B cell (primary cell): ENCODE data around the gene HACD4. TPM values are rescaled to one million over a fixed set of nuclear protein-coding genes. Genes with fewer than 3 reads are reported as not detected.
A peak's percentile ranks its signal among the peaks of the same experiment; 100 is the strongest.

ENCODE experiments used
- ATAC-seq: fragments of 200-7000 bp; cut with Tn5 transposase; one replicate; pipeline ENCODE4 v1.10.0; 2021; ENCODE audit warnings: low read depth, mild to moderate bottlenecking, moderate number of reproducible peaks, moderate library complexity
- CTCF ChIA-PET: fragments of 350-600 bp; sonication (Branson Sonifier 250); formaldehyde crosslinking; loops from one replicate; lab custom pipeline; 2021; ENCODE audit warnings: antibody characterized with exemption, inconsistent platforms; lab: Charles Lee
- POLR2A ChIA-PET: fragments of 350-600 bp; sonication (Branson Sonifier 250); formaldehyde crosslinking; loops from one replicate; lab custom pipeline; 2021; ENCODE audit warnings: antibody characterized with exemption; lab: Charles Lee
- DNase-seq: peaks from one replicate; pipeline ENCODE4 v3.0.0; 2013
- H2AFZ ChIP-seq: 2 replicates; pipeline ENCODE4 v1.6.1; 2012; ENCODE audit warnings: mild to moderate bottlenecking, low read depth, low read length; ENCODE audit not compliant: insufficient read depth, poor library complexity, severe bottlenecking
- H3K27ac ChIP-seq, 2 donors: 1 replicate in 1 of 2; 2 replicates in 1 of 2; pipeline ENCODE4 v1.5.1; 2012 to 2013; ENCODE audit warnings: low read length in 2 of 2, mild to moderate bottlenecking in 2 of 2, moderate library complexity in 1 of 2
- H3K27me3 ChIP-seq, 4 experiments: fragments of 200-600 bp in 1 of 4; sonication (generic) in 1 of 4; replicated peaks in 1 of 4; 1 replicate in 2 of 4; 2 replicates in 2 of 4; pipeline versions ENCODE4 v1.6.1 to v1.7.0; 2013 to 2016; ENCODE audit warnings: low read length in 3 of 4, mild to moderate bottlenecking in 2 of 4, mixed read lengths in 1 of 4, moderate library complexity in 1 of 4; ENCODE audit not compliant: insufficient read depth in 4 of 4, control insufficient read depth in 3 of 4; ENCODE audit errors: control extremely low read depth in 1 of 4
- H3K36me3 ChIP-seq, 2 experiments: replicated peaks in 1 of 2; 1 replicate in 1 of 2; 2 replicates in 1 of 2; pipeline versions ENCODE4 v1.6.1 to v1.7.1; 2013; ENCODE audit warnings: low read length in 1 of 2; ENCODE audit not compliant: insufficient read depth in 2 of 2, control insufficient read depth in 1 of 2; ENCODE audit errors: control extremely low read depth in 1 of 2, extremely low read depth in 1 of 2
- H3K4me1 ChIP-seq, 2 donors: fragments of 200-600 bp in 1 of 2; sonication (generic) in 1 of 2; 1 replicate in 1 of 2; 2 replicates in 1 of 2; pipeline versions ENCODE4 v1.5.1 to v1.6.1; 2013 to 2017; ENCODE audit warnings: low read length in 2 of 2; ENCODE audit not compliant: control insufficient read depth in 2 of 2, insufficient read depth in 2 of 2
- H3K4me2 ChIP-seq: replicated peaks from 2 replicates; pipeline ENCODE3; 2012; ENCODE audit warnings: mild to moderate bottlenecking, low read depth, low read length; ENCODE audit not compliant: poor library complexity, severe bottlenecking
- H3K4me3 ChIP-seq, 5 experiments: fragments of 200-600 bp in 1 of 5; sonication (generic) in 1 of 5; 1 replicate in 3 of 5; 2 replicates in 2 of 5; pipeline versions ENCODE4 v1.5.1 to v1.7.0; 2011 to 2016; ENCODE audit warnings: low read length in 4 of 5, mild to moderate bottlenecking in 4 of 5, low read depth in 2 of 5, control low read depth in 1 of 5, moderate library complexity in 1 of 5; ENCODE audit not compliant: insufficient read depth in 1 of 5; ENCODE audit errors: control extremely low read depth in 1 of 5, extremely low read depth in 1 of 5
- H3K79me2 ChIP-seq: fragments of 200-600 bp; sonication (generic); one replicate; pipeline ENCODE4 v1.6.0; 2016; ENCODE audit warnings: low read length; ENCODE audit not compliant: control insufficient read depth, insufficient read depth
- H3K9ac ChIP-seq: fragments of 200-600 bp; sonication (generic); 2 replicates; pipeline ENCODE4 v1.6.1; 2017; ENCODE audit warnings: mild to moderate bottlenecking, low read length, moderate library complexity
- H3K9me3 ChIP-seq, 3 donors: one replicate each; pipeline versions ENCODE4 v1.6.1 to v1.7.1; 2013; ENCODE audit warnings: low read length in 2 of 3; ENCODE audit not compliant: control insufficient read depth in 2 of 3, insufficient read depth in 1 of 3; ENCODE audit errors: control extremely low read depth in 1 of 3
- H4K20me1 ChIP-seq: 2 replicates; pipeline ENCODE4 v1.6.0; 2012; ENCODE audit warnings: mild to moderate bottlenecking, low read length; ENCODE audit not compliant: insufficient read depth, control insufficient read depth, poor library complexity, severe bottlenecking
- H3K27ac Mint-ChIP-seq: one replicate; pipeline ENCODE4 v1.8.0; 2021; ENCODE audit warnings: mixed read lengths
- H3K27me3 Mint-ChIP-seq: one replicate; pipeline ENCODE4 v1.8.0; 2021; ENCODE audit warnings: mixed read lengths
- H3K4me1 Mint-ChIP-seq: one replicate; pipeline ENCODE4 v1.8.0; 2021; ENCODE audit warnings: mixed read lengths
- H3K4me3 Mint-ChIP-seq: one replicate; pipeline ENCODE4 v1.8.0; 2021; ENCODE audit warnings: mixed read lengths
- H3K9me3 Mint-ChIP-seq: one replicate; pipeline ENCODE4 v1.8.0; 2022; ENCODE audit warnings: mixed read lengths; ENCODE audit not compliant: insufficient read depth
- EZH2 ChIP-seq: IDR thresholded peaks from 2 replicates; pipeline ENCODE4 v1.6.1; 2012; ENCODE audit warnings: borderline replicate concordance, low read depth, mild to moderate bottlenecking, moderate library complexity, low read length; ENCODE audit not compliant: insufficient read depth, poor library complexity, severe bottlenecking
- WGBS: methylation state at CpG from one replicate; pipeline ENCODE4 v1.1.5; 2013; ENCODE audit warnings: missing lambda C conversion rate; ENCODE audit not compliant: insufficient coverage; 5-methylcytosine and 5-hydroxymethylcytosine counted together
- intact Hi-C: fragments of 100-400 bp; cut with micrococcal nuclease; formaldehyde crosslinking; loops from one replicate; pipeline ENCODE4 v1.10.0; 2022
- polyA plus RNA-seq: library from polyadenylated mRNA; depleted of rRNA; stranded (reverse); fragments of >200 nt; gene quantifications from 2 replicates; pipeline ENCODE4 v1.2.3, GENCODE V29; 2012
- total RNA-seq, 2 donors: library from RNA; stranded (reverse); fragments of 120-200 nt in 1 of 2; gene quantifications; 1 replicate in 1 of 2; 2 replicates in 1 of 2; pipeline versions ENCODE4 v1.2.3 to v1.2.4, GENCODE V29; 2013 to 2022
- TF ChIP-seq, protein P1 (sequence below): fragments of 200-600 bp; IDR thresholded peaks from one replicate; pipeline ENCODE4 v1.8.0; 2022; ENCODE audit warnings: antibody characterized with exemption, mild to moderate bottlenecking

HACD4 gene
- total and polyA plus RNA-seq, 2 donors (not counting 1 experiment from before 2014, with no cell fraction given): 3.9 to 4.5 TPM

DNA sequence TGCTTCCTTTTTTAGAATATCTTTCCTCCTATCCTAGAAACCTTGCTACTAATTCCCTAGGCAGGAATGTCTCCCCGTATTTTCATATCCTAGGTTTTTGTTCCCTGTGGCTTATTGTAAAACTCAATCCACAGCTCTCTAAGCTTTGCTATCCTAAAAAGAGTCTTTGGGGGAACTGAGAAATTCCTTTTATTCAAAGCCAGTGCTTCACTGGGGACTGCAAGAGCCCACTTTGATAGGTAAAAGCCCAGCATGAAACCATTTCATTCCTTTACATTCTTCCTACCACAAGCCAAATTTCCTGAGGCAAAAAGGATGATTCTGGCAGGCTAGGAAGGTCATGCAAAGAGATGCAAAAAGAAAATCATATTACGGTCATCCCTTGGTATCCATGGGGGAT, 5.8 kb upstream of the HACD4 start:
- Histone ChIP-seq H3K4me2 (no peak overlapping the region), H3K9me3 (no peaks in the 10 kb centered on the region), H2AFZ (no peak overlapping the region), H3K4me3 (no peak overlapping the region), H4K20me1 (no peaks in the 10 kb centered on the region), H3K27ac (no peak overlapping the region), H3K9ac (no peak overlapping the region), H3K36me3 (no peaks in the 10 kb centered on the region), H3K27me3 (no peaks in the 10 kb centered on the region), H3K4me1 (peaks cover 0 to under 1% of the 10 kb centered on the region in 2 donors), H3K79me2 (no peaks in the 10 kb centered on the region)
- Mint-ChIP-seq H3K9me3 (no peaks in the 10 kb centered on the region), H3K27ac (no peak overlapping the region), H3K4me3 (no peak overlapping the region), H3K4me1 (peaks cover 5% of the 10 kb centered on the region), H3K27me3 (no peaks in the 10 kb centered on the region)
- ChIA-PET CTCF (interaction anchor here (1.4 kb wide), 1 partner anchor 96 kb away, joined by 3 read pairs; no protein-coding TSS in a partner anchor), POLR2A (no interaction called here)
- DNase-seq (no peak), ATAC-seq (no peak)
- 100% methylated on average over 1 of the region's 2 CpGs for WGBS
- TF ChIP-seq, protein P1, sequence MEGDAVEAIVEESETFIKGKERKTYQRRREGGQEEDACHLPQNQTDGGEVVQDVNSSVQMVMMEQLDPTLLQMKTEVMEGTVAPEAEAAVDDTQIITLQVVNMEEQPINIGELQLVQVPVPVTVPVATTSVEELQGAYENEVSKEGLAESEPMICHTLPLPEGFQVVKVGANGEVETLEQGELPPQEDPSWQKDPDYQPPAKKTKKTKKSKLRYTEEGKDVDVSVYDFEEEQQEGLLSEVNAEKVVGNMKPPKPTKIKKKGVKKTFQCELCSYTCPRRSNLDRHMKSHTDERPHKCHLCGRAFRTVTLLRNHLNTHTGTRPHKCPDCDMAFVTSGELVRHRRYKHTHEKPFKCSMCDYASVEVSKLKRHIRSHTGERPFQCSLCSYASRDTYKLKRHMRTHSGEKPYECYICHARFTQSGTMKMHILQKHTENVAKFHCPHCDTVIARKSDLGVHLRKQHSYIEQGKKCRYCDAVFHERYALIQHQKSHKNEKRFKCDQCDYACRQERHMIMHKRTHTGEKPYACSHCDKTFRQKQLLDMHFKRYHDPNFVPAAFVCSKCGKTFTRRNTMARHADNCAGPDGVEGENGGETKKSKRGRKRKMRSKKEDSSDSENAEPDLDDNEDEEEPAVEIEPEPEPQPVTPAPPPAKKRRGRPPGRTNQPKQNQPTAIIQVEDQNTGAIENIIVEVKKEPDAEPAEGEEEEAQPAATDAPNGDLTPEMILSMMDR: no peak
- TF ChIP-seq EZH2: no peak
- intact Hi-C loops: loop anchor here (10.0 kb wide), 2 partner anchors 58 to 352 kb away; partner anchors contain the start of gene FOCAD

DNA sequence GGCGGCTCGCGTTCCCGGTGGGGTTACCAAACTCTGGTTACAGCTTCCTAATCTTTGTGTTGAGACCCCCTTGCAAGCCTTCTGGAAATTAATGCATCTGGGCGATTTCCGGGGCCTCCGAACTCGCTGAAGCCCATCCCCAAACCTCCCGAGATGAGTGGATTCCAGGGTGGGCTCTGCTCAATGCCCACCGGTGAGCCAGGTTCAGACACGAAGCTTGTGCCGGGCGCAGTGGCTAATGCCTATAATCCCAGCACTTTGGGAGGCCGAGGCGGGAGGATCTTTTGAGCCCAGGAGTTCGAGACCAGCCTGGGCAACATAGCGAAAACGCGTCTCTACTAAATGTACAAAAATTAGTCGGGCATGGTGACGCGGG, 356 bp upstream of the HACD4 start:
- H3K9me3 Mint-ChIP-seq: no peaks in the 10 kb centered on the region
- no peaks in the 10 kb centered on the region for H3K79me2 ChIP-seq
- POLR2A ChIA-PET: interaction anchor here (0.6 kb wide), 1 partner anchor 67 kb away, joined by 3 read pairs; no protein-coding TSS in a partner anchor

More for the DNA sequence above, 356 bp upstream of the HACD4 start:
- Histone ChIP-seq H3K36me3 (peaks cover 0 to 2% of the 10 kb centered on the region in 2 experiments), H3K27ac (peak overlapping the region; percentile 69 to 79), H3K4me2 (peak overlapping the region; percentile 71), H3K27me3 (no peaks in the 10 kb centered on the region), H3K9ac (peak overlapping the region; percentile 67), H3K4me1 (peaks cover 11 to 13% of the 10 kb centered on the region in 2 donors), H2AFZ (peak overlapping the region; percentile 86), H4K20me1 (no peaks in the 10 kb centered on the region), H3K4me3 (peak overlapping the region; percentile 56 to 79 (median 64)), H3K9me3 (no peaks in the 10 kb centered on the region)
- Mint-ChIP-seq H3K27ac (peak overlapping the region; percentile 79), H3K27me3 (no peaks in the 10 kb centered on the region), H3K4me1 (peaks cover 6% of the 10 kb centered on the region), H3K4me3 (peak overlapping the region; percentile 82)
- intact Hi-C loops: loop anchor here (5.0 to 10.0 kb wide), 3 partner anchors 63 to 409 kb away; partner anchors contain the start of genes FOCAD and MLLT3
- ATAC-seq (no peak), DNase-seq (no peak)
- 69% methylated on average over 22 of the region's 22 CpGs for WGBS
- TF ChIP-seq, protein P1: no peak
- no peak for TF ChIP-seq EZH2
- CTCF ChIA-PET: interaction anchor here (0.6 to 1.3 kb wide), 4 partner anchors 8 to 79 kb away, joined by 3 to 6 read pairs (median 4); partner anchors contain the start of gene IFNB1
